H1 (cell line): Measurements from ENCODE around the gene NPSR1. TPM values are rescaled to one million over a fixed set of nuclear protein-coding genes. Genes with fewer than 3 reads are reported as not detected.

ENCODE experiments used
- CTCF ChIA-PET: fragments of 300-600 bp; sonication (Branson Sonifier 250); formaldehyde crosslinking; loops from one replicate; lab custom pipeline; 2021; ENCODE audit not compliant: partially characterized antibody; lab: Charles Lee
- POLR2A ChIA-PET: fragments of 300-600 bp; sonication (Branson Sonifier 250); formaldehyde crosslinking; loops from one replicate; lab custom pipeline; 2021; ENCODE audit warnings: inconsistent platforms; ENCODE audit not compliant: partially characterized antibody; lab: Charles Lee
- DNase-seq, 2 experiments: peaks; one replicate each; pipeline versions ENCODE4 v3.0.0 to v3.0.0-alpha.2; 2010 to 2022; ENCODE audit warnings: low spot score in 2 of 2, low read depth in 1 of 2, mixed read lengths in 1 of 2
- FAIRE-seq: peaks from 2 replicates; lab custom pipeline; 2011; peaks lifted over from hg19 to GRCh38; lab: Jason Lieb, UNC
- H2AFZ ChIP-seq: 2 replicates; pipeline ENCODE4 v1.8.1; 2012; ENCODE audit warnings: low read length, inconsistent platforms
- H2AK5ac ChIP-seq: 2 replicates; pipeline ENCODE4 v1.6.1; 2013; ENCODE audit warnings: low read depth, low read length
- H2BK120ac ChIP-seq: replicated peaks from 2 replicates; pipeline ENCODE3; 2013; ENCODE audit warnings: low read depth, low read length, inconsistent platforms
- H2BK12ac ChIP-seq: 2 replicates; pipeline ENCODE4 v1.6.1; 2013; ENCODE audit warnings: low read depth, low read length
- H2BK15ac ChIP-seq: 2 replicates; pipeline ENCODE4 v1.6.1; 2013; ENCODE audit warnings: low read length
- H2BK20ac ChIP-seq: 2 replicates; pipeline ENCODE4 v1.6.1; 2013; ENCODE audit warnings: low read length
- H2BK5ac ChIP-seq: 2 replicates; pipeline ENCODE4 v1.6.1; 2013; ENCODE audit warnings: low read depth, low read length
- H3K14ac ChIP-seq: 2 replicates; pipeline ENCODE4 v1.6.1; 2013; ENCODE audit warnings: inconsistent platforms; ENCODE audit not compliant: insufficient read length
- H3K18ac ChIP-seq: 2 replicates; pipeline ENCODE4 v1.6.1; 2013; ENCODE audit warnings: low read length; ENCODE audit errors: extremely low read depth
- H3K23ac ChIP-seq: 2 replicates; pipeline ENCODE4 v1.6.1; 2013; ENCODE audit warnings: inconsistent platforms; ENCODE audit not compliant: insufficient read length
- H3K23me2 ChIP-seq: 2 replicates; pipeline ENCODE4 v1.6.1; 2013; ENCODE audit warnings: low read depth, low read length
- H3K27ac ChIP-seq: 2 replicates; pipeline ENCODE4 v1.6.1; 2011; ENCODE audit warnings: low read depth, low read length, inconsistent platforms
- H3K27me3 ChIP-seq, 4 experiments: replicated peaks in 1 of 4; 1 replicate in 1 of 4; 2 replicates in 3 of 4; pipeline versions ENCODE4 v1.6.1 to v1.8.1; 2011 to 2013; ENCODE audit warnings: low read length in 3 of 4, mild to moderate bottlenecking in 3 of 4, inconsistent platforms in 2 of 4, mixed read lengths in 2 of 4, moderate library complexity in 1 of 4; ENCODE audit not compliant: control insufficient read depth in 3 of 4, insufficient read depth in 3 of 4; ENCODE audit errors: extremely low read depth in 1 of 4
- H3K36me3 ChIP-seq, 4 experiments: 2 replicates each; pipeline versions ENCODE4 v1.6.1 to v1.8.1; 2011 to 2013; ENCODE audit warnings: mild to moderate bottlenecking in 4 of 4, low read length in 3 of 4, moderate library complexity in 2 of 4, control low read depth in 1 of 4, inconsistent platforms in 1 of 4; ENCODE audit not compliant: insufficient read depth in 4 of 4, control insufficient read depth in 2 of 4
- H3K4ac ChIP-seq: replicated peaks from 2 replicates; pipeline ENCODE3; 2013; ENCODE audit warnings: low read length, low read depth, mixed read lengths, inconsistent platforms; ENCODE audit not compliant: insufficient read length
- H3K4me1 ChIP-seq, 4 experiments: replicated peaks in 1 of 4; 1 replicate in 1 of 4; 2 replicates in 3 of 4; pipeline versions ENCODE4 v1.6.1 to v1.8.1; 2011 to 2013; ENCODE audit warnings: low read length in 3 of 4, inconsistent platforms in 2 of 4, mixed read lengths in 1 of 4; ENCODE audit not compliant: insufficient read depth in 4 of 4, control insufficient read depth in 3 of 4
- H3K4me2 ChIP-seq, 2 experiments: 2 replicates each; pipeline versions ENCODE4 v1.6.1 to v1.8.1; 2011 to 2013; ENCODE audit warnings: low read depth in 2 of 2, low read length in 2 of 2, control low read depth in 1 of 2, inconsistent platforms in 1 of 2, mild to moderate bottlenecking in 1 of 2; ENCODE audit not compliant: insufficient read depth in 1 of 2
- H3K4me3 ChIP-seq, 4 experiments: fragments of 200-600, 300-600 bp in 1 of 4; sonication (generic), shearing (Covaris generic), sonication (Bioruptor Twin) in 1 of 4; 2 replicates each; pipeline versions ENCODE4 v1.5.1 to v1.8.1; 2011 to 2016; ENCODE audit warnings: low read length in 4 of 4, low read depth in 3 of 4, control low read depth in 2 of 4, inconsistent platforms in 2 of 4, mild to moderate bottlenecking in 2 of 4, mixed read lengths in 1 of 4, moderate library complexity in 1 of 4; ENCODE audit not compliant: insufficient read depth in 2 of 4; ENCODE audit errors: extremely low read depth in 1 of 4
- H3K56ac ChIP-seq: replicated peaks from 2 replicates; pipeline ENCODE3; 2013; ENCODE audit warnings: low read depth, mild to moderate bottlenecking, mixed read lengths, low read length, inconsistent platforms; ENCODE audit not compliant: insufficient read length
- H3K79me1 ChIP-seq: 2 replicates; pipeline ENCODE4 v1.6.1; 2013; ENCODE audit warnings: low read depth, low read length, control low read depth
- H3K79me2 ChIP-seq, 2 experiments: 2 replicates each; pipeline versions ENCODE4 v1.6.1 to v1.8.1; 2012 to 2013; ENCODE audit warnings: low read length in 2 of 2, mild to moderate bottlenecking in 2 of 2, inconsistent platforms in 1 of 2; ENCODE audit not compliant: insufficient read depth in 2 of 2, control insufficient read depth in 1 of 2
- H3K9ac ChIP-seq, 4 experiments: replicated peaks in 1 of 4; 1 replicate in 1 of 4; 2 replicates in 3 of 4; pipeline versions ENCODE4 v1.6.1 to v1.8.1; 2011 to 2013; ENCODE audit warnings: low read depth in 3 of 4, low read length in 3 of 4, control low read depth in 2 of 4, mild to moderate bottlenecking in 2 of 4, moderate library complexity in 2 of 4, inconsistent platforms in 1 of 4; ENCODE audit errors: extremely low read depth in 1 of 4
- H3K9me3 ChIP-seq, 2 experiments: 2 replicates each; pipeline versions ENCODE4 v1.6.1 to v1.8.1; 2012 to 2013; ENCODE audit warnings: mild to moderate bottlenecking in 2 of 2, moderate library complexity in 2 of 2, control low read depth in 1 of 2, inconsistent platforms in 1 of 2, low read depth in 1 of 2, low read length in 1 of 2, mixed read lengths in 1 of 2; ENCODE audit not compliant: insufficient read depth in 2 of 2
- H4K20me1 ChIP-seq, 2 experiments: replicated peaks in 1 of 2; 2 replicates each; pipeline versions ENCODE3 to v1.8.1; 2011 to 2013; ENCODE audit warnings: inconsistent platforms in 2 of 2, low read length in 2 of 2, mild to moderate bottlenecking in 1 of 2; ENCODE audit not compliant: insufficient read depth in 2 of 2, control insufficient read depth in 1 of 2
- H4K5ac ChIP-seq: 2 replicates; pipeline ENCODE4 v1.6.1; 2013; ENCODE audit warnings: low read length, low read depth, mixed read lengths, inconsistent platforms; ENCODE audit not compliant: insufficient read length
- H4K8ac ChIP-seq: 2 replicates; pipeline ENCODE4 v1.8.0; 2013; ENCODE audit warnings: mild to moderate bottlenecking, moderate library complexity, low read length, inconsistent platforms; ENCODE audit not compliant: insufficient read depth; ENCODE audit errors: extremely low read depth
- H4K91ac ChIP-seq: replicated peaks from 2 replicates; pipeline ENCODE3; 2013; ENCODE audit warnings: low read length, mixed read lengths, inconsistent platforms; ENCODE audit not compliant: insufficient read length
- WGBS, 2 experiments: shearing (Covaris generic) in 1 of 2; methylation state at CpG; one replicate each; pipeline versions ENCODE4 v1.1.6 to v1.1.7; 2013 to 2015; ENCODE audit warnings: low lambda C conversion rate in 2 of 2, mixed read lengths in 2 of 2, inconsistent platforms in 1 of 2, low coverage in 1 of 2, missing lambda C conversion rate in 1 of 2; ENCODE audit not compliant: insufficient replicate concordance in 2 of 2, insufficient coverage in 1 of 2, insufficient read length in 1 of 2; ENCODE audit errors: extremely low coverage in 1 of 2, missing lambda C conversion rate in 1 of 2; 5-methylcytosine and 5-hydroxymethylcytosine counted together
- polyA plus RNA-seq, 7 experiments: library from polyadenylated mRNA; depleted of rRNA in 3 of 7; stranded (reverse) in 5 of 7; unstranded in 2 of 7; fragments of >200 nt in 5 of 7; fragments of 200-250 nt in 2 of 7; gene quantifications; 1 replicate in 5 of 7; 2 replicates in 1 of 7; 4 replicates in 1 of 7; pipeline versions ENCODE4 v1.2.1 to v1.2.3, GENCODE V29; 2011 to 2013; ENCODE audit warnings: missing spikeins in 2 of 7, mixed read lengths in 2 of 7
- total RNA-seq: library from RNA; stranded (reverse); fragmentation: NEBNext Ultra II Directional; extraction: Animal tissue kit (Norgen Biotek cat#: 25700); gene quantifications from 2 replicates; pipeline ENCODE4 v1.2.1, GENCODE V29; 2021

Gene NPSR1
- total and polyA plus RNA-seq, 2 of the 8 experiments (the other 6 are each of a cell fraction or from before 2014, with no cell fraction given): not detected

GRCh38 chr7:34762764-34763163 is 104.7 kb downstream of the NPSR1 start:
- ChIA-PET POLR2A (no interaction called here), CTCF (interaction anchor here (0.9 to 1.3 kb wide), 4 partner anchors 9 to 442 kb away, joined by 3 to 4 read pairs (median 4); no protein-coding TSS in a partner anchor)
- no peak overlapping the region for H4K5ac ChIP-seq
- no peak overlapping the region for H2BK15ac ChIP-seq
- H2BK12ac ChIP-seq: no peak overlapping the region
- 78% methylated on average over 2 of the region's 2 CpGs; no CpG with 5 or more reads in 1 of the 2 experiments for WGBS, 2 experiments
- H3K4me3 ChIP-seq: no peak overlapping the region
- FAIRE-seq: no peak
- H4K20me1 ChIP-seq: no peaks in the 10 kb centered on the region
- no peaks in the 10 kb centered on the region for H3K36me3 ChIP-seq
- H4K91ac ChIP-seq: no peak overlapping the region
- no peak overlapping the region for H2AK5ac ChIP-seq
- H3K9ac ChIP-seq: no peak overlapping the region
- no peak overlapping the region for H4K8ac ChIP-seq
- H2AFZ ChIP-seq: no peak overlapping the region
- H3K56ac ChIP-seq: no peak overlapping the region
- no peak overlapping the region for H3K23ac ChIP-seq
- no peaks in the 10 kb centered on the region for H3K23me2 ChIP-seq
- H3K79me2 ChIP-seq: no peaks in the 10 kb centered on the region
- H3K4ac ChIP-seq: no peak overlapping the region
- no peak overlapping the region for H2BK120ac ChIP-seq
- H3K79me1 ChIP-seq: no peaks in the 10 kb centered on the region
- no peak overlapping the region for H3K27ac ChIP-seq
- no peak overlapping the region for H3K4me2 ChIP-seq
- DNase-seq: no peak
- H3K9me3 ChIP-seq: no peaks in the 10 kb centered on the region
- no peak overlapping the region for H2BK20ac ChIP-seq
- H3K14ac ChIP-seq: no peak overlapping the region
- no peaks in the 10 kb centered on the region; a peak in 2 of 7 replicates for H3K4me1 ChIP-seq
- no peak overlapping the region for H2BK5ac ChIP-seq
- H3K27me3 ChIP-seq: no peaks in the 10 kb centered on the region
- H3K18ac ChIP-seq: no peak overlapping the region
